WTC11 (cell line): ENCODE results near the gene PUS7. TPM values are rescaled to one million over a fixed set of nuclear protein-coding genes. Genes with fewer than 3 reads are reported as not detected.
A peak's percentile ranks its signal among the peaks of the same experiment; 100 is the strongest.

Source experiments
- ATAC-seq: fragments of 200-7000 bp; cut with Tn5 transposase; 2 replicates; pipeline ENCODE4 v1.10.0; 2021; ENCODE audit warnings: mild to moderate bottlenecking, moderate library complexity
- CTCF ChIA-PET: fragments of 300-600 bp; sonication (Branson Sonifier 250); formaldehyde crosslinking; loops from one replicate; lab custom pipeline; 2021; ENCODE audit warnings: antibody characterized with exemption; lab: Charles Lee
- POLR2A ChIA-PET: fragments of 350-600 bp; sonication (Branson Sonifier 250); formaldehyde crosslinking; loops from one replicate; lab custom pipeline; 2021; ENCODE audit warnings: antibody characterized with exemption; lab: Charles Lee
- DNase-seq: peaks from one replicate; pipeline ENCODE4 v3.0.0; 2021; ENCODE audit warnings: low spot score
- H3K27ac Mint-ChIP-seq: 2 replicates; pipeline ENCODE4 v1.8.0; 2021; ENCODE audit warnings: mixed read lengths
- H3K27me3 Mint-ChIP-seq: 2 replicates; pipeline ENCODE4 v1.8.0; 2021; ENCODE audit warnings: low read depth, mild to moderate bottlenecking, moderate library complexity, mixed read lengths
- H3K36me3 Mint-ChIP-seq: 2 replicates; pipeline ENCODE4 v1.8.0; 2021; ENCODE audit warnings: mixed read lengths
- H3K4me1 Mint-ChIP-seq: 2 replicates; pipeline ENCODE4 v1.8.0; 2022; ENCODE audit warnings: mixed read lengths
- H3K4me3 Mint-ChIP-seq: 2 replicates; pipeline ENCODE4 v1.8.0; 2021; ENCODE audit warnings: mild to moderate bottlenecking, moderate library complexity, mixed read lengths
- H3K9me3 Mint-ChIP-seq: 2 replicates; pipeline ENCODE4 v1.8.0; 2021; ENCODE audit warnings: mixed read lengths
- AR ChIP-seq: fragments of 250-450 bp; sonication (Bioruptor Pico); IDR thresholded peaks from 2 replicates; pipeline ENCODE4 v1.9.0; 2021; ENCODE audit warnings: mild to moderate bottlenecking
- CBFB ChIP-seq: sonication (generic); formaldehyde crosslinking; IDR thresholded peaks from 2 replicates; pipeline ENCODE4 v1.8.1; 2022; ENCODE audit warnings: mild to moderate bottlenecking, low read depth, missing genetic modification reagents
- ESRRA ChIP-seq: sonication (generic); formaldehyde crosslinking; IDR thresholded peaks from 2 replicates; pipeline ENCODE4 v1.8.1; 2022; ENCODE audit warnings: mild to moderate bottlenecking, missing genetic modification reagents, borderline replicate concordance
- HMGXB4 ChIP-seq: sonication (generic); formaldehyde crosslinking; IDR thresholded peaks from 2 replicates; pipeline ENCODE4 v1.8.1; 2023; ENCODE audit warnings: mild to moderate bottlenecking, moderate library complexity, missing genetic modification reagents
- IRF1 ChIP-seq: sonication (generic); formaldehyde crosslinking; IDR thresholded peaks from 2 replicates; pipeline ENCODE4 v1.8.0; 2023; ENCODE audit warnings: missing genetic modification reagents
- MYBL2 ChIP-seq: sonication (generic); formaldehyde crosslinking; IDR thresholded peaks from 2 replicates; pipeline ENCODE4 v1.8.1; 2023; ENCODE audit warnings: mild to moderate bottlenecking, moderate library complexity, missing genetic modification reagents
- NR3C1 ChIP-seq: sonication (generic); formaldehyde crosslinking; conservative IDR thresholded peaks from 2 replicates; pipeline ENCODE4 v1.8.1; 2023; ENCODE audit warnings: low read depth, mild to moderate bottlenecking, missing genetic modification reagents
- SP1 ChIP-seq: sonication (generic); formaldehyde crosslinking; conservative IDR thresholded peaks from 2 replicates; pipeline ENCODE4 v1.8.1; 2022; ENCODE audit warnings: missing genetic modification reagents
- TEAD1 ChIP-seq: sonication (generic); formaldehyde crosslinking; IDR thresholded peaks from 2 replicates; pipeline ENCODE4 v1.8.0; 2022; ENCODE audit warnings: mild to moderate bottlenecking, missing genetic modification reagents
- ZNF121 ChIP-seq: sonication (generic); formaldehyde crosslinking; IDR thresholded peaks from 2 replicates; pipeline ENCODE4 v1.8.0; 2023; ENCODE audit warnings: missing genetic modification reagents
- ZNF263 ChIP-seq: sonication (generic); formaldehyde crosslinking; IDR thresholded peaks from 2 replicates; pipeline ENCODE4 v1.8.1; 2022; ENCODE audit warnings: low read depth, mild to moderate bottlenecking, moderate library complexity, missing genetic modification reagents
- total RNA-seq: library from RNA; stranded (reverse); gene quantifications from 3 replicates; pipeline ENCODE4 v1.2.3, GENCODE V29; 2021
- TF ChIP-seq, protein P1 (sequence below): sonication (generic); formaldehyde crosslinking; IDR thresholded peaks from 2 replicates; pipeline ENCODE4 v1.8.0; 2022; ENCODE audit warnings: missing genetic modification reagents
- TF ChIP-seq, protein P2 (sequence below): fragments of 200-600 bp; IDR thresholded peaks from 2 replicates; pipeline ENCODE4 v1.8.0; 2022; ENCODE audit warnings: antibody characterized with exemption
- TF ChIP-seq, protein P3 (sequence below): sonication (generic); formaldehyde crosslinking; IDR thresholded peaks from 2 replicates; pipeline ENCODE4 v1.8.1; 2023; ENCODE audit warnings: mild to moderate bottlenecking, missing genetic modification reagents
- TF ChIP-seq, protein P4 (sequence below): sonication (generic); formaldehyde crosslinking; IDR thresholded peaks from 2 replicates; pipeline ENCODE4 v1.8.0; 2023; ENCODE audit warnings: missing genetic modification reagents, mild to moderate bottlenecking, borderline replicate concordance

The PUS7 gene
- total RNA-seq, 1 experiment from 2014 or later: 47.2 TPM

DNA sequence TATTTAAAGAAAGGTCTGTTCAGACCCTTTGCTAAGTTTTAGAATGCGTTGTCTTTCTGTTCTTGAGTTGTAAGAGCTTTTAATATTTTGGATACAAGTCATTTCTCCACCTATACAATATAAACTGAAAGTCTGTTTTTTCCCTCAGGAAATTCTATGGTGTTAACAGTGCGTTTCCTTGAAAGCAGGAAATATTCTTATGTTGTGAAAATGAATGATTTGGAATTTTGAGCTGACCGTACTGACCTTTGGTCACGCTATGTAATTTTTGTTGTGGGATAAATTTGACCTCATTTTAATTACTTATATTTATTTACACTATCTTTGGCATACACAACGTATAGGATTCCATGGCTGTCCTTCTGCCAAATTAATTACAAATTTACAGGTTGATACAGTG lies 43.5 kb downstream of the PUS7 start:
- Mint-ChIP-seq H3K36me3 (peaks cover 63% of the 10 kb centered on the region), H3K27ac (no peak overlapping the region), H3K4me1 (no peaks in the 10 kb centered on the region), H3K27me3 (no peaks in the 10 kb centered on the region), H3K4me3 (no peak overlapping the region), H3K9me3 (peaks cover 5% of the 10 kb centered on the region)
- ChIA-PET POLR2A (no interaction called here), CTCF (interaction anchor here (0.6 kb wide), 1 partner anchor 14 kb away, joined by 4 read pairs; no protein-coding TSS in a partner anchor)
- DNase-seq: no peak
- TF ChIP-seq NR3C1 (CRISPR knock-in tag) (no peak), ZNF263 (CRISPR knock-in tag) (no peak), TEAD1 (no peak), HMGXB4 (CRISPR knock-in tag) (no peak), AR (no peak), ESRRA (CRISPR knock-in tag) (no peak), IRF1 (CRISPR knock-in tag) (no peak)
- TF ChIP-seq, protein P1, sequence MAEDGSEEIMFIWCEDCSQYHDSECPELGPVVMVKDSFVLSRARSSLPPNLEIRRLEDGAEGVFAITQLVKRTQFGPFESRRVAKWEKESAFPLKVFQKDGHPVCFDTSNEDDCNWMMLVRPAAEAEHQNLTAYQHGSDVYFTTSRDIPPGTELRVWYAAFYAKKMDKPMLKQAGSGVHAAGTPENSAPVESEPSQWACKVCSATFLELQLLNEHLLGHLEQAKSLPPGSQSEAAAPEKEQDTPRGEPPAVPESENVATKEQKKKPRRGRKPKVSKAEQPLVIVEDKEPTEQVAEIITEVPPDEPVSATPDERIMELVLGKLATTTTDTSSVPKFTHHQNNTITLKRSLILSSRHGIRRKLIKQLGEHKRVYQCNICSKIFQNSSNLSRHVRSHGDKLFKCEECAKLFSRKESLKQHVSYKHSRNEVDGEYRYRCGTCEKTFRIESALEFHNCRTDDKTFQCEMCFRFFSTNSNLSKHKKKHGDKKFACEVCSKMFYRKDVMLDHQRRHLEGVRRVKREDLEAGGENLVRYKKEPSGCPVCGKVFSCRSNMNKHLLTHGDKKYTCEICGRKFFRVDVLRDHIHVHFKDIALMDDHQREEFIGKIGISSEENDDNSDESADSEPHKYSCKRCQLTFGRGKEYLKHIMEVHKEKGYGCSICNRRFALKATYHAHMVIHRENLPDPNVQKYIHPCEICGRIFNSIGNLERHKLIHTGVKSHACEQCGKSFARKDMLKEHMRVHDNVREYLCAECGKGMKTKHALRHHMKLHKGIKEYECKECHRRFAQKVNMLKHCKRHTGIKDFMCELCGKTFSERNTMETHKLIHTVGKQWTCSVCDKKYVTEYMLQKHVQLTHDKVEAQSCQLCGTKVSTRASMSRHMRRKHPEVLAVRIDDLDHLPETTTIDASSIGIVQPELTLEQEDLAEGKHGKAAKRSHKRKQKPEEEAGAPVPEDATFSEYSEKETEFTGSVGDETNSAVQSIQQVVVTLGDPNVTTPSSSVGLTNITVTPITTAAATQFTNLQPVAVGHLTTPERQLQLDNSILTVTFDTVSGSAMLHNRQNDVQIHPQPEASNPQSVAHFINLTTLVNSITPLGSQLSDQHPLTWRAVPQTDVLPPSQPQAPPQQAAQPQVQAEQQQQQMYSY (CRISPR knock-in tag): no peak
- TF ChIP-seq, protein P2, sequence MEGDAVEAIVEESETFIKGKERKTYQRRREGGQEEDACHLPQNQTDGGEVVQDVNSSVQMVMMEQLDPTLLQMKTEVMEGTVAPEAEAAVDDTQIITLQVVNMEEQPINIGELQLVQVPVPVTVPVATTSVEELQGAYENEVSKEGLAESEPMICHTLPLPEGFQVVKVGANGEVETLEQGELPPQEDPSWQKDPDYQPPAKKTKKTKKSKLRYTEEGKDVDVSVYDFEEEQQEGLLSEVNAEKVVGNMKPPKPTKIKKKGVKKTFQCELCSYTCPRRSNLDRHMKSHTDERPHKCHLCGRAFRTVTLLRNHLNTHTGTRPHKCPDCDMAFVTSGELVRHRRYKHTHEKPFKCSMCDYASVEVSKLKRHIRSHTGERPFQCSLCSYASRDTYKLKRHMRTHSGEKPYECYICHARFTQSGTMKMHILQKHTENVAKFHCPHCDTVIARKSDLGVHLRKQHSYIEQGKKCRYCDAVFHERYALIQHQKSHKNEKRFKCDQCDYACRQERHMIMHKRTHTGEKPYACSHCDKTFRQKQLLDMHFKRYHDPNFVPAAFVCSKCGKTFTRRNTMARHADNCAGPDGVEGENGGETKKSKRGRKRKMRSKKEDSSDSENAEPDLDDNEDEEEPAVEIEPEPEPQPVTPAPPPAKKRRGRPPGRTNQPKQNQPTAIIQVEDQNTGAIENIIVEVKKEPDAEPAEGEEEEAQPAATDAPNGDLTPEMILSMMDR: no peak
- ATAC-seq: no peak

- H3K36me3 Mint-ChIP-seq: peaks cover 63% of the 10 kb centered on the region
- H3K27me3 Mint-ChIP-seq: no peaks in the 10 kb centered on the region
- TF ChIP-seq ZNF121 (peak; percentile 59; the same call in 1 of the 2 replicates), ESRRA (CRISPR knock-in tag) (no peak)
- DNase-seq: no peak
- no peak for ATAC-seq
- ChIA-PET CTCF (no interaction called here), POLR2A (no interaction called here)
- H3K4me3 Mint-ChIP-seq: no peak overlapping the region
- H3K9me3 Mint-ChIP-seq: peaks cover 5% of the 10 kb centered on the region
- no peaks in the 10 kb centered on the region for H3K4me1 Mint-ChIP-seq
- no peak overlapping the region for H3K27ac Mint-ChIP-seq
These were observed 44.2 kb downstream of the PUS7 start for GRCh38 chr7:105477908-105478307.

DNA sequence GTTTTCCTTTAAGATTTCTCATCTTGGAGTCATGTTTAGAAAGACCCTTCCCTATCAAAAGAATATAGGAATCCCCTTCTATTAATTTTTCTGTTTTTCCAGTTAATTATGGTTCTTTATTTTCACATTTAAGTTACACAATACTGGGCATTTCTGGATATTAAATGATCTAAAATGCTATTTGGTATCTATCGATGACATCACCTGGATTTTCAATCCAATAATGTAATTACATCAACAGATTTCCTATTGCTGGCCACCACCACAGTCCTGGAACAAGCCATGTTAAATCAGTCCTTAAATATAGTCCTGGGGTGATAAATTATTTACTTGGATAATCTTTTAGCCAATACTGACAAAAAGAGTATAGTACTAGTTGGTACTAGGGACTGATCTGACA lies 48.0 kb downstream of the PUS7 start:
- CTCF ChIA-PET: interaction anchor here (1.0 kb wide), 1 partner anchor 58 kb away, joined by 4 read pairs; no protein-coding TSS in a partner anchor
- no peak overlapping the region for H3K27ac Mint-ChIP-seq
- POLR2A ChIA-PET: no interaction called here
- no peaks in the 10 kb centered on the region for H3K4me1 Mint-ChIP-seq
- peaks cover 5% of the 10 kb centered on the region for H3K9me3 Mint-ChIP-seq
- no peak overlapping the region for H3K4me3 Mint-ChIP-seq
- ATAC-seq (no peak), DNase-seq (no peak)
- peaks cover 55% of the 10 kb centered on the region for H3K36me3 Mint-ChIP-seq
- H3K27me3 Mint-ChIP-seq: no peaks in the 10 kb centered on the region
- TF ChIP-seq, protein P3, sequence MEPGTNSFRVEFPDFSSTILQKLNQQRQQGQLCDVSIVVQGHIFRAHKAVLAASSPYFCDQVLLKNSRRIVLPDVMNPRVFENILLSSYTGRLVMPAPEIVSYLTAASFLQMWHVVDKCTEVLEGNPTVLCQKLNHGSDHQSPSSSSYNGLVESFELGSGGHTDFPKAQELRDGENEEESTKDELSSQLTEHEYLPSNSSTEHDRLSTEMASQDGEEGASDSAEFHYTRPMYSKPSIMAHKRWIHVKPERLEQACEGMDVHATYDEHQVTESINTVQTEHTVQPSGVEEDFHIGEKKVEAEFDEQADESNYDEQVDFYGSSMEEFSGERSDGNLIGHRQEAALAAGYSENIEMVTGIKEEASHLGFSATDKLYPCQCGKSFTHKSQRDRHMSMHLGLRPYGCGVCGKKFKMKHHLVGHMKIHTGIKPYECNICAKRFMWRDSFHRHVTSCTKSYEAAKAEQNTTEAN: no peak
- TF ChIP-seq CBFB (no peak), SP1 (CRISPR knock-in tag) (no peak), MYBL2 (CRISPR knock-in tag) (no peak)
- TF ChIP-seq, protein P4, sequence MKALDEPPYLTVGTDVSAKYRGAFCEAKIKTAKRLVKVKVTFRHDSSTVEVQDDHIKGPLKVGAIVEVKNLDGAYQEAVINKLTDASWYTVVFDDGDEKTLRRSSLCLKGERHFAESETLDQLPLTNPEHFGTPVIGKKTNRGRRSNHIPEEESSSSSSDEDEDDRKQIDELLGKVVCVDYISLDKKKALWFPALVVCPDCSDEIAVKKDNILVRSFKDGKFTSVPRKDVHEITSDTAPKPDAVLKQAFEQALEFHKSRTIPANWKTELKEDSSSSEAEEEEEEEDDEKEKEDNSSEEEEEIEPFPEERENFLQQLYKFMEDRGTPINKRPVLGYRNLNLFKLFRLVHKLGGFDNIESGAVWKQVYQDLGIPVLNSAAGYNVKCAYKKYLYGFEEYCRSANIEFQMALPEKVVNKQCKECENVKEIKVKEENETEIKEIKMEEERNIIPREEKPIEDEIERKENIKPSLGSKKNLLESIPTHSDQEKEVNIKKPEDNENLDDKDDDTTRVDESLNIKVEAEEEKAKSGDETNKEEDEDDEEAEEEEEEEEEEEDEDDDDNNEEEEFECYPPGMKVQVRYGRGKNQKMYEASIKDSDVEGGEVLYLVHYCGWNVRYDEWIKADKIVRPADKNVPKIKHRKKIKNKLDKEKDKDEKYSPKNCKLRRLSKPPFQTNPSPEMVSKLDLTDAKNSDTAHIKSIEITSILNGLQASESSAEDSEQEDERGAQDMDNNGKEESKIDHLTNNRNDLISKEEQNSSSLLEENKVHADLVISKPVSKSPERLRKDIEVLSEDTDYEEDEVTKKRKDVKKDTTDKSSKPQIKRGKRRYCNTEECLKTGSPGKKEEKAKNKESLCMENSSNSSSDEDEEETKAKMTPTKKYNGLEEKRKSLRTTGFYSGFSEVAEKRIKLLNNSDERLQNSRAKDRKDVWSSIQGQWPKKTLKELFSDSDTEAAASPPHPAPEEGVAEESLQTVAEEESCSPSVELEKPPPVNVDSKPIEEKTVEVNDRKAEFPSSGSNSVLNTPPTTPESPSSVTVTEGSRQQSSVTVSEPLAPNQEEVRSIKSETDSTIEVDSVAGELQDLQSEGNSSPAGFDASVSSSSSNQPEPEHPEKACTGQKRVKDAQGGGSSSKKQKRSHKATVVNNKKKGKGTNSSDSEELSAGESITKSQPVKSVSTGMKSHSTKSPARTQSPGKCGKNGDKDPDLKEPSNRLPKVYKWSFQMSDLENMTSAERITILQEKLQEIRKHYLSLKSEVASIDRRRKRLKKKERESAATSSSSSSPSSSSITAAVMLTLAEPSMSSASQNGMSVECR (CRISPR knock-in tag): no peak
